ENCODE measurements around the gene BRI3BP. TPM values are rescaled to one million over a fixed set of nuclear protein-coding genes. Genes with fewer than 3 reads are reported as not detected.

BRI3BP gene
- total RNA-seq, 4 donors from 2014 or later = 6.7 to 19.2 (median 12.1) TPM

DNA sequence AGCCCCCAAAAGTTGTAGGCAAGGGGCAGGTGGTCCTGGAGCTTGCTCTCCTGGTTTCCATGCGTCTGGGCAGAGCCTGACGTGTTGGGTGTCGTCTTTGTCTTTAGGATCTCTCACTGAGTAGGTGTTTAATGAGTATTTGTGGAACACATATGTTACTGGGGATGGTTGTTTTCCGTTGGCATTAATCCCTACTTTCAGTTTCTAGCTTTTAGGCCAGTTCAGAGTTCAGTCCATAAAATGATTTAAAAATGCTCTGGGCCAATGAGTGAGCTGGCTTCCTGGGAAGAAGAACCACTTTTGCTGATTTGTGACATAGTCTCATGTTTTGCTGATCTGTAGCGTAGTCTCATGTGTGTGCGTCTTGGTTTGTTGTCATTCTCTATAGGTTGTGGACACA is 82.7 kb downstream of the BRI3BP start:
- TF ChIP-seq CTCF (IDR thresholded peaks at IDR 0.05) (no peak), POLR2A (IDR thresholded peaks at IDR 0.05) (no peak)
- 82 to 94% methylated on average over 6 of the region's 6 CpGs for WGBS, 2 donors
- intact Hi-C loops (cut with DNase I; ENCODE audit: low total_unique reads) = no loop called here
- no peak overlapping the region for H3K4me3 ChIP-seq (ENCODE audit: low read depth, poor library complexity, severe bottlenecking)
- no peak for DNase-seq (ENCODE audit: low spot score in 2 of 2)

GRCh38 chr12:125079084-125079483 is 85.6 kb downstream of the BRI3BP start:
- DNase-seq (ENCODE audit: low spot score in 2 of 2) = no peak
- no peak overlapping the region for H3K4me3 ChIP-seq (ENCODE audit: low read depth, poor library complexity, severe bottlenecking)
- TF ChIP-seq POLR2A (IDR thresholded peaks at IDR 0.05) = no peak
- 87 to 92% methylated on average over 10 of the region's 10 CpGs for WGBS, 2 donors
- intact Hi-C loops (cut with DNase I; ENCODE audit: low total_unique reads) = no loop called here

GRCh38 chr12:125079648-125080645 is 86.5 kb downstream of the BRI3BP start:
- WGBS, 2 donors = 38 to 42% methylated on average over 15 of the region's 15 CpGs
- H3K4me3 ChIP-seq (ENCODE audit: low read depth, poor library complexity, severe bottlenecking) = no peak overlapping the region
- intact Hi-C loops (cut with DNase I; ENCODE audit: low total_unique reads) = no loop called here
- no peak for TF ChIP-seq CTCF (IDR thresholded peaks at IDR 0.05)
- TF ChIP-seq POLR2A (IDR thresholded peaks at IDR 0.05) = no peak
- peak in 1 of 2 donors; percentile 86 for DNase-seq (ENCODE audit: low spot score in 2 of 2)

Other genes with a start within 250 kb of the BRI3BP start
- gene SCARB1, start 129.8 kb upstream of the BRI3BP start, total RNA-seq = 10 to 100 TPM; 18.6 to 41.8 (median 26.7) TPM
- gene UBC, start 79.0 kb upstream of the BRI3BP start, total RNA-seq = 1,000 to 10,000 TPM; 1,350 to 1,636 (median 1,452) TPM
- gene DHX37, start 4.5 kb upstream of the BRI3BP start, total RNA-seq = 10 to 100 TPM in 3 of 4 donors, 1 to 10 TPM in 1; 8.9 to 16.9 (median 13.5) TPM
- 10 to 100 TPM; 63.5 to 83.8 (median 71.4) TPM for gene AACS, start 71.8 kb downstream of the BRI3BP start, total RNA-seq
- gene TMEM132B, start 192.7 kb downstream of the BRI3BP start, total RNA-seq = 1 to 10 TPM; 2.2 to 5.8 (median 3.1) TPM

Measured in lower leg skin (tissue), 4 donors.